Neutrophil (primary cell): Measurements from ENCODE around the gene KATNA1.
A peak's percentile ranks its signal among the peaks of the same experiment; 100 is the strongest.

Experiments
- H3K27ac ChIP-seq: fragments of 200-600 bp; sonication (generic); 2 replicates; pipeline ENCODE4 v1.5.1; 2016; ENCODE audit warnings: mild to moderate bottlenecking, moderate library complexity
- H3K27me3 ChIP-seq: fragments of 200-600 bp; sonication (generic); 2 replicates; pipeline ENCODE4 v1.6.0; 2016; ENCODE audit warnings: mild to moderate bottlenecking
- H3K36me3 ChIP-seq: fragments of 200-600 bp; sonication (generic); 2 replicates; pipeline ENCODE4 v1.5.1; 2017
- H3K4me1 ChIP-seq, 2 experiments: fragments of 200-600 bp in 1 of 2; sonication (generic) in 1 of 2; 1 replicate in 1 of 2; 2 replicates in 1 of 2; pipeline versions ENCODE4 v1.5.1 to v1.6.1; 2013 to 2016; ENCODE audit warnings: low read depth in 1 of 2, low read length in 1 of 2, mild to moderate bottlenecking in 1 of 2, moderate library complexity in 1 of 2; ENCODE audit not compliant: control insufficient read depth in 1 of 2, insufficient read depth in 1 of 2
- H3K4me3 ChIP-seq, 2 experiments: fragments of 200-600 bp in 1 of 2; sonication (generic) in 1 of 2; 1 replicate in 1 of 2; 2 replicates in 1 of 2; pipeline ENCODE4 v1.5.1; 2013 to 2016; ENCODE audit warnings: low read depth in 1 of 2, low read length in 1 of 2, mild to moderate bottlenecking in 1 of 2, moderate library complexity in 1 of 2
- H3K9me3 ChIP-seq: fragments of 200-600 bp; sonication (generic); 2 replicates; pipeline ENCODE4 v1.5.1; 2016
- TF ChIP-seq, protein P1 (sequence below): fragments of 200-600 bp; sonication (generic); IDR thresholded peaks from 2 replicates; pipeline ENCODE4 v1.5.1; 2016; ENCODE audit warnings: antibody characterized with exemption

KATNA1 gene

GRCh38 chr6:149580880-149581279, 67.6 kb downstream of the KATNA1 start:
- TF ChIP-seq, protein P1, sequence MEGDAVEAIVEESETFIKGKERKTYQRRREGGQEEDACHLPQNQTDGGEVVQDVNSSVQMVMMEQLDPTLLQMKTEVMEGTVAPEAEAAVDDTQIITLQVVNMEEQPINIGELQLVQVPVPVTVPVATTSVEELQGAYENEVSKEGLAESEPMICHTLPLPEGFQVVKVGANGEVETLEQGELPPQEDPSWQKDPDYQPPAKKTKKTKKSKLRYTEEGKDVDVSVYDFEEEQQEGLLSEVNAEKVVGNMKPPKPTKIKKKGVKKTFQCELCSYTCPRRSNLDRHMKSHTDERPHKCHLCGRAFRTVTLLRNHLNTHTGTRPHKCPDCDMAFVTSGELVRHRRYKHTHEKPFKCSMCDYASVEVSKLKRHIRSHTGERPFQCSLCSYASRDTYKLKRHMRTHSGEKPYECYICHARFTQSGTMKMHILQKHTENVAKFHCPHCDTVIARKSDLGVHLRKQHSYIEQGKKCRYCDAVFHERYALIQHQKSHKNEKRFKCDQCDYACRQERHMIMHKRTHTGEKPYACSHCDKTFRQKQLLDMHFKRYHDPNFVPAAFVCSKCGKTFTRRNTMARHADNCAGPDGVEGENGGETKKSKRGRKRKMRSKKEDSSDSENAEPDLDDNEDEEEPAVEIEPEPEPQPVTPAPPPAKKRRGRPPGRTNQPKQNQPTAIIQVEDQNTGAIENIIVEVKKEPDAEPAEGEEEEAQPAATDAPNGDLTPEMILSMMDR: no peak
- Histone ChIP-seq H3K27ac (no peak overlapping the region), H3K9me3 (no peaks in the 10 kb centered on the region), H3K4me3 (no peak overlapping the region), H3K27me3 (no peaks in the 10 kb centered on the region), H3K4me1 (no peaks in the 10 kb centered on the region), H3K36me3 (peaks cover 53% of the 10 kb centered on the region)

- Histone ChIP-seq H3K9me3 (no peaks in the 10 kb centered on the region), H3K4me1 (peaks cover 14 to 17% of the 10 kb centered on the region in 2 experiments), H3K27ac (no peak overlapping the region), H3K4me3 (no peak overlapping the region), H3K27me3 (peaks cover 22% of the 10 kb centered on the region), H3K36me3 (no peaks in the 10 kb centered on the region)
- TF ChIP-seq, protein P1: no peak
These were observed 80.4 kb downstream of the KATNA1 start for GRCh38 chr6:149567945-149568585.

DNA sequence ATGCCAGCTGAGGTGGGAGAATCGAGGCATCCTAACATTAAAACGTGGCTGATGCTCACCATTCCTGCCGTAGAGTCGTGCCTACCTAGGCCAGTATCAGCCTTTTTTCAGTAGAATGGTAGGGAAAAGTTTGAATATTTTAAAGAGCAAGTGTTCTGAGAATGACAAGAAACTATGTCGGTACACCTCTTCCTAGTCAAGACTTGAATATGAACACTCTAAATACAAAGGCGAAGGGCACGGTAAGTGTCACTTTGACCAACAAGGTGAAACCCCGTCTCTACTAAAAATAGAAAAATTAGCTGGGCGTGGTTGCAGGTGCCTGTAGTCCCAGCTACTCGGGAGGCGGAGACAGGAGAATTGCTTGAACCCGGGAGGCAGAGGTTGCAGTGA, 81.3 kb downstream of the KATNA1 start:
- H3K27me3 ChIP-seq: peaks cover 26% of the 10 kb centered on the region
- peak overlapping the region; percentile 84 for H3K27ac ChIP-seq
- no peaks in the 10 kb centered on the region for H3K36me3 ChIP-seq
- H3K4me3 ChIP-seq: peak overlapping the region; percentile 83 to 93
- H3K4me1 ChIP-seq: peaks cover 14 to 17% of the 10 kb centered on the region in 2 experiments
- no peaks in the 10 kb centered on the region for H3K9me3 ChIP-seq
- TF ChIP-seq, protein P1: no peak

GRCh38 chr6:149566410-149567193, 81.9 kb downstream of the KATNA1 start:
- Histone ChIP-seq H3K27ac (peak overlapping the region; percentile 84), H3K9me3 (no peaks in the 10 kb centered on the region), H3K27me3 (peaks cover 26% of the 10 kb centered on the region), H3K4me1 (peaks cover 14 to 17% of the 10 kb centered on the region in 2 experiments), H3K4me3 (peak overlapping the region; percentile 83 to 93), H3K36me3 (no peaks in the 10 kb centered on the region)
- TF ChIP-seq, protein P1: no peak

GRCh38 chr6:149565527-149566409, 82.7 kb downstream of the KATNA1 start, which contains the start of gene GINM1:
Gene GINM1 (plus strand): TSS chr6:149566375. CDS start chr6:149566415, 40 bp downstream.
- peaks cover 31% of the 10 kb centered on the region for H3K27me3 ChIP-seq
- H3K4me1 ChIP-seq: peaks cover 14 to 17% of the 10 kb centered on the region in 2 experiments
- TF ChIP-seq, protein P1: peak; percentile 34

More at GRCh38 chr6:149565527-149566409, 82.7 kb downstream of the KATNA1 start, which contains the start of gene GINM1:
- H3K4me3 ChIP-seq: peak within 1 kb of the TSS; percentile 83 to 93
- peak within 1 kb of the TSS; percentile 84 for H3K27ac ChIP-seq
- no peaks in the 10 kb centered on the region for H3K36me3 ChIP-seq
- no peaks in the 10 kb centered on the region for H3K9me3 ChIP-seq
